ENCODE results near the gene IL11RA.

Gene IL11RA

GRCh38 chr9:34686231-34686630, 34.2 kb downstream of the IL11RA start:
- H3K4me3 ChIP-seq (ENCODE audit: low read length): no peak overlapping the region
- H3K4me1 ChIP-seq (ENCODE audit: control insufficient read depth, low read length): no peaks in the 10 kb centered on the region

GRCh38 chr9:34686732-34687131, 34.7 kb downstream of the IL11RA start:
- no peaks in the 10 kb centered on the region for H4K20me1 ChIP-seq (ENCODE audit: control insufficient read depth, insufficient read depth, low read depth, low read length)
- H3K27ac ChIP-seq (ENCODE audit: low read depth, low read length): no peak overlapping the region
- H3K27me3 ChIP-seq (ENCODE audit: control insufficient read depth, low read length): no peaks in the 10 kb centered on the region
- H3K9me2 ChIP-seq (replicated peaks; ENCODE audit: control insufficient read depth, low read length): no peaks in the 10 kb centered on the region
- no peaks in the 10 kb centered on the region for H3K36me3 ChIP-seq (ENCODE audit: control insufficient read depth, low read length)
- no peak overlapping the region for H3K4me3 ChIP-seq (ENCODE audit: low read length)
- TF ChIP-seq EZH2phosphoT487 (IDR thresholded peaks at IDR 0.05; ENCODE audit: borderline replicate concordance, low read length): no peak
- no peak for TF ChIP-seq CTCF (IDR thresholded peaks at IDR 0.05; ENCODE audit: low read depth, low read length, poor library complexity, severe bottlenecking)
- no peaks in the 10 kb centered on the region for H3K9me3 ChIP-seq (ENCODE audit: control insufficient read depth, insufficient read depth, low read length)
- no peaks in the 10 kb centered on the region for H3K4me1 ChIP-seq (ENCODE audit: control insufficient read depth, low read length)
- H3K79me2 ChIP-seq (ENCODE audit: control insufficient read depth, low read length): no peaks in the 10 kb centered on the region
- no peak overlapping the region for H3K4me2 ChIP-seq (ENCODE audit: low read length)
- no peaks in the 10 kb centered on the region for H3F3A ChIP-seq (ENCODE audit: control insufficient read depth, insufficient read depth)

More at GRCh38 chr9:34686231-34686630, 34.2 kb downstream of the IL11RA start:
- no peaks in the 10 kb centered on the region for H3F3A ChIP-seq (ENCODE audit: control insufficient read depth, insufficient read depth)
- H3K27ac ChIP-seq (ENCODE audit: low read depth, low read length): no peak overlapping the region
- H3K4me2 ChIP-seq (ENCODE audit: low read length): no peak overlapping the region
- TF ChIP-seq EZH2phosphoT487 (IDR thresholded peaks at IDR 0.05; ENCODE audit: borderline replicate concordance, low read length) (no peak), CTCF (IDR thresholded peaks at IDR 0.05; ENCODE audit: low read depth, low read length, poor library complexity, severe bottlenecking) (no peak)
- H3K9me3 ChIP-seq (ENCODE audit: control insufficient read depth, insufficient read depth, low read length): no peaks in the 10 kb centered on the region
- no peaks in the 10 kb centered on the region for H3K36me3 ChIP-seq (ENCODE audit: control insufficient read depth, low read length)
- no peaks in the 10 kb centered on the region for H3K79me2 ChIP-seq (ENCODE audit: control insufficient read depth, low read length)
- H3K9me2 ChIP-seq (replicated peaks; ENCODE audit: control insufficient read depth, low read length): no peaks in the 10 kb centered on the region
- no peaks in the 10 kb centered on the region for H4K20me1 ChIP-seq (ENCODE audit: control insufficient read depth, insufficient read depth, low read depth, low read length)
- H3K27me3 ChIP-seq (ENCODE audit: control insufficient read depth, low read length): no peaks in the 10 kb centered on the region

- no peaks in the 10 kb centered on the region for H3K4me1 ChIP-seq (ENCODE audit: control insufficient read depth, low read length)
- no peaks in the 10 kb centered on the region for H3K79me2 ChIP-seq (ENCODE audit: control insufficient read depth, low read length)
- H3F3A ChIP-seq (ENCODE audit: control insufficient read depth, insufficient read depth): no peaks in the 10 kb centered on the region
- H3K4me3 ChIP-seq (ENCODE audit: low read length): no peak overlapping the region
- no peaks in the 10 kb centered on the region for H4K20me1 ChIP-seq (ENCODE audit: control insufficient read depth, insufficient read depth, low read depth, low read length)
- TF ChIP-seq EZH2phosphoT487 (IDR thresholded peaks at IDR 0.05; ENCODE audit: borderline replicate concordance, low read length): no peak
- no peak for TF ChIP-seq CTCF (IDR thresholded peaks at IDR 0.05; ENCODE audit: low read depth, low read length, poor library complexity, severe bottlenecking)
- H3K27me3 ChIP-seq (ENCODE audit: control insufficient read depth, low read length): peaks cover 2% of the 10 kb centered on the region; the same call in 1 of the 2 replicates
- H3K27ac ChIP-seq (ENCODE audit: low read depth, low read length): no peak overlapping the region
- H3K36me3 ChIP-seq (ENCODE audit: control insufficient read depth, low read length): no peaks in the 10 kb centered on the region
- no peaks in the 10 kb centered on the region for H3K9me3 ChIP-seq (ENCODE audit: control insufficient read depth, insufficient read depth, low read length)
- H3K9me2 ChIP-seq (replicated peaks; ENCODE audit: control insufficient read depth, low read length): no peaks in the 10 kb centered on the region
- no peak overlapping the region for H3K4me2 ChIP-seq (ENCODE audit: low read length)
These were observed 35.5 kb downstream of the IL11RA start for GRCh38 chr9:34687276-34688030.

Data from DOHH2 (cell line).